Measurements from ENCODE around the gene RYR2. TPM values are rescaled to one million over a fixed set of nuclear protein-coding genes. Genes with fewer than 3 reads are reported as not detected.

Gene RYR2
- polyA plus RNA-seq, 2 of the 4 experiments (the other 2 are of a cell fraction), result 0.06 TPM; not detected in 1

- ATAC-seq, result 0 out of 6 replicates have a peak, but pooled peaks of 1 of the 2 experiments have one; percentile 50
- no peak overlapping the region for H3K4me3 ChIP-seq
- H3K4me1 ChIP-seq, result no peaks in the 10 kb centered on the region
- no peak for FAIRE-seq
- POLR2A ChIA-PET, result no interaction called here
- no peaks in the 10 kb centered on the region; the same call in 2 of the 3 replicates for H3K9me3 ChIP-seq
- no peak for TF ChIP-seq KDM1A (IDR thresholded peaks at IDR 0.05; ENCODE audit: low read depth)
- no peak overlapping the region for H3K27ac ChIP-seq
- no peak overlapping the region for H3K4me2 ChIP-seq
- WGBS (ENCODE audit: missing lambda C conversion rate), result 49% methylated on average over 5 of the region's 5 CpGs
- DNase-seq (ENCODE audit: low read depth in 1 of 2, low spot score in 1 of 2), result no peak
- CTCF ChIA-PET, result interaction anchor here (1.1 kb wide), 1 partner anchor 18 kb away, joined by 3 read pairs; no protein-coding TSS in a partner anchor
These were observed 528.5 kb downstream of the RYR2 start for GRCh38 chr1:237570530-237570929.

- Histone ChIP-seq H3K9me3 (no peaks in the 10 kb centered on the region; the same call in 2 of the 3 replicates), H3K4me3 (no peak overlapping the region), H3K4me1 (no peaks in the 10 kb centered on the region), H3K4me2 (no peak overlapping the region), H3K27ac (no peak overlapping the region)
- ChIA-PET POLR2A (no interaction called here), CTCF (no interaction called here)
- DNase-seq (ENCODE audit: low read depth in 1 of 2, low spot score in 1 of 2) (no peak), ATAC-seq (no peak), FAIRE-seq (no peak)
- 0% methylated on average over 2 of the region's 2 CpGs for WGBS (ENCODE audit: missing lambda C conversion rate)
- TF ChIP-seq NPAS2 (CRISPR knock-in tag; IDR thresholded peaks at IDR 0.05; ENCODE audit: borderline replicate concordance) (no peak), POLR2AphosphoS2 (conservative IDR thresholded peaks at IDR 0.05; ENCODE audit: low read length) (no peak), RNF2 (IDR thresholded peaks at IDR 0.05; ENCODE audit: borderline replicate concordance, low read depth) (no peak), USF2 (IDR thresholded peaks at IDR 0.05) (no peak), ELK1 (IDR thresholded peaks at IDR 0.05; ENCODE audit: low read depth, low read length) (no peak), ZC3H11A (IDR thresholded peaks at IDR 0.05) (no peak), JUNB (IDR thresholded peaks at IDR 0.05) (no peak), HOXB13 (CRISPR knock-in tag; IDR thresholded peaks at IDR 0.05; ENCODE audit: low read depth) (no peak), CTCF (IDR thresholded peaks at IDR 0.05) (no peak), ZNF302 (CRISPR knock-in tag; IDR thresholded peaks at IDR 0.05) (no peak), NR3C1 (IDR thresholded peaks at IDR 0.05) (no peak)
These were observed 532.6 kb downstream of the RYR2 start for GRCh38 chr1:237574536-237574935.

GRCh38 chr1:237578540-237578939 lies 536.6 kb downstream of the RYR2 start:
- WGBS (ENCODE audit: missing lambda C conversion rate), result 11% methylated on average over 3 of the region's 3 CpGs
- no peaks in the 10 kb centered on the region for H3K4me1 ChIP-seq
- no peak for TF ChIP-seq RARB (CRISPR knock-in tag; IDR thresholded peaks at IDR 0.05)
- TF ChIP-seq HDAC2 (IDR thresholded peaks at IDR 0.05), result no peak
- TF ChIP-seq FOSB (CRISPR knock-in tag; IDR thresholded peaks at IDR 0.05), result no peak
- TF ChIP-seq CHD4 (IDR thresholded peaks at IDR 0.05; ENCODE audit: borderline replicate concordance), result no peak
- no peak for TF ChIP-seq POLR2AphosphoS2 (conservative IDR thresholded peaks at IDR 0.05; ENCODE audit: low read length)
- TF ChIP-seq HEYL (CRISPR knock-in tag; IDR thresholded peaks at IDR 0.05), result no peak
- TF ChIP-seq HES2 (IDR thresholded peaks at IDR 0.05), result no peak
- no peak for TF ChIP-seq USF2 (IDR thresholded peaks at IDR 0.05)
- no peak for TF ChIP-seq SMC3 (IDR thresholded peaks at IDR 0.05)
- TF ChIP-seq RAD21 (conservative IDR thresholded peaks at IDR 0.05 in 1 of 2, IDR thresholded peaks at IDR 0.05 in 1 of 2), result no peak
- no peak for TF ChIP-seq NFE2L2 (conservative IDR thresholded peaks at IDR 0.05; ENCODE audit: low read length)
- TF ChIP-seq HOXA7 (CRISPR knock-in tag; IDR thresholded peaks at IDR 0.05), result no peak
- no peak for TF ChIP-seq JUNB (IDR thresholded peaks at IDR 0.05)
- TF ChIP-seq KDM5A (IDR thresholded peaks at IDR 0.05), result no peak
- TF ChIP-seq HOXB13 (CRISPR knock-in tag; IDR thresholded peaks at IDR 0.05; ENCODE audit: low read depth), result no peak
- H3K9me3 ChIP-seq, result no peaks in the 10 kb centered on the region; the same call in 2 of the 3 replicates
- H3K27ac ChIP-seq, result no peak overlapping the region
- POLR2A ChIA-PET, result no interaction called here
- DNase-seq (ENCODE audit: low read depth in 1 of 2, low spot score in 1 of 2) (no peak), FAIRE-seq (no peak), ATAC-seq (no peak)
- CTCF ChIA-PET, result no interaction called here
- no peak overlapping the region for H3K4me2 ChIP-seq
- no peak overlapping the region for H3K4me3 ChIP-seq

All from A549 (cell line).